HG03432 (cell line): ENCODE results near the gene HBM.
"Not testable (repeated sequence)": the region's sequence is repeated elsewhere in the genome, so short reads cannot be mapped to it uniquely, and the experiment has no call there.

Source experiments
- ATAC-seq: cut with Tn5 transposase; IDR thresholded peaks from one replicate; pipeline ENCODE4 v1.9.1; 2021; ENCODE audit warnings: mild to moderate bottlenecking, moderate library complexity; ENCODE audit not compliant: unreplicated experiment

The HBM gene

DNA sequence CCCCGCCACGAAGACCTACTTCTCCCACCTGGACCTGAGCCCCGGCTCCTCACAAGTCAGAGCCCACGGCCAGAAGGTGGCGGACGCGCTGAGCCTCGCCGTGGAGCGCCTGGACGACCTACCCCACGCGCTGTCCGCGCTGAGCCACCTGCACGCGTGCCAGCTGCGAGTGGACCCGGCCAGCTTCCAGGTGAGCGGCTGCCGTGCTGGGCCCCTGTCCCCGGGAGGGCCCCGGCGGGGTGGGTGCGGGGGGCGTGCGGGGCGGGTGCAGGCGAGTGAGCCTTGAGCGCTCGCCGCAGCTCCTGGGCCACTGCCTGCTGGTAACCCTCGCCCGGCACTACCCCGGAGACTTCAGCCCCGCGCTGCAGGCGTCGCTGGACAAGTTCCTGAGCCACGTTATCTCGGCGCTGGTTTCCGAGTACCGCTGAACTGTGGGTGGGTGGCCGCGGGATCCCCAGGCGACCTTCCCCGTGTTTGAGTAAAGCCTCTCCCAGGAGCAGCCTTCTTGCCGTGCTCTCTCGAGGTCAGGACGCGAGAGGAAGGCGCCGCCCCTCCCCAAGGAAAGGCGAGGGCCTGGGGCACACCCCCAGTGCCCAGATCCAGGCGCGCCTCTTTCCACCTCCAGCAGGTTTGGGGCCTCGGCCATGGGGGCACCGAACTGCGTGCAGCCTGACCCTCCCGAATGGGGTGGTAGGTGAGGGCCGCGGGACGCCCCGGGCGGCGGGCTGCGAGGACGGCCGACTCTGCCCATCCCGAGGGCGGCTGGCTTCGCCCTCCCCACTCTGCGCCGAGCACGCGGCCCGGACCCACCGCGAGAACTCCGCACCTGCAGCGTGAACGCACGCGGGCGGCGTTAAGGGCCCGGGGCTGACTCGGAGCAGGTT, 15.1 kb downstream of the HBM start:
- ATAC-seq, result peak; percentile 59

DNA sequence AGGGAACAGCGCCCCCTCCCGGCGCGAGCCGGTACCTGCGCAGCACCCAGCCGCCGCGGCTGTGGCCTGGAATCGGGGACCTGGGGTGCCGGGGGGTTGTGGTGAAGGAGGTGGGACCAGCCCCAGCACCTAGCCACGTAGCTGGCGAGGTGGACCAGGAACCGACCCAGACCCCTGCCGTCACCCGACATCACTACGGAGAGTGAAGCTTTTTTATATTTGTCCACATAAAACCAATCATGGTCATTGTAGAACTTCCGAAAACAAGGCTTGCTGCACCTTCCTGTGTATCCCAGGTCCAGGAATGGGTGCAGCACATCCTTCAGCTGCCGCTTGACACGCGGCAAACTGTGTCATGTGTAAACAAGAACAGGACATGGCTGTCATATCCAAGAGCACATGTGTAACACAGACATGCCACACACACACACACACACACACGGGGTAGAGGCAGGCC, 15.8 kb downstream of the HBM start:
- ATAC-seq, result no peak

DNA sequence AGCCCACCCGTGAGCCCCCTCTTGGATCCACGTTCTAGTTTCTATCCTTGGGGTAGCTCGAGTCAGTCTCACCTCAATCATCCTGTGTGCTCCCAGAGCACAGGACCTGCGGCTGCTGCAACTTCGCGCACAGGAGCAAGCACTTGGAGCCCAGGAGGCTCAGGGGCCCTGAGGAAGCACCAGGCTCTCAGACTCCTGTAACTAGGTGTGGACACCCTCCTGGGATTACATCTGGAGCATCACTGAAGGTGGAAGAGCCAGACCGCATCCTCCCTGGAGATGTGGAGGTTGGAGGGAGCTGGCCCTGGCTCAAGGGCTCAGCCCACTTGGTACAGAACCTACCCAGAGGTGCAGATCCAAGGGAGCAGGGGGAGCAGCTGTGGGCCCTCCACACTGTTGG, 17.2 kb downstream of the HBM start:
- ATAC-seq, result no peak

GRCh38 chr16:185213-185612, 19.4 kb downstream of the HBM start:
- no peak for ATAC-seq

DNA sequence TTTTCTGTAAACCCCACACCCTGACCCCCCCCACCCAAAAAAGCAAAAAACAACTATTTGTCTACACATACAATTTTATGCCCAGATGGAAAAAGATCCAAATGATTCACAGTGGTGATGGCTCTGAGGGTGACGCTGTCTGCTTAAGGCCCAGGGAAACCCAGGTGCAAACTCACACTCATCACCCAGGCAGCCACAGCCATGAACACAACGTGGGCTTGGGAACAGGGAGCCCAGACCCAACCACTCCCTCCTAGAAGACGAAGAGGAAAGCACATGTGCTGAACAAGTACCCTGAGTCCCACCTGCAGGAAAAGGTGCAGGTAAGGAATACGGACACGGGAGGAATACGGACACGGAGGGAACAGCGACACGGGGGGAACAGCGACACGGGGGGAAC, 19.9 kb downstream of the HBM start:
- ATAC-seq, result no peak

GRCh38 chr16:187330-187729, 21.6 kb downstream of the HBM start:
- ATAC-seq, result no peak

- no peak for ATAC-seq
Measured at GRCh38 chr16:188674-189073, 22.9 kb downstream of the HBM start.

GRCh38 chr16:189604-190186, 23.9 kb downstream of the HBM start:
- ATAC-seq, result no peak

GRCh38 chr16:191831-192230, 26.1 kb downstream of the HBM start:
- no peak for ATAC-seq

DNA sequence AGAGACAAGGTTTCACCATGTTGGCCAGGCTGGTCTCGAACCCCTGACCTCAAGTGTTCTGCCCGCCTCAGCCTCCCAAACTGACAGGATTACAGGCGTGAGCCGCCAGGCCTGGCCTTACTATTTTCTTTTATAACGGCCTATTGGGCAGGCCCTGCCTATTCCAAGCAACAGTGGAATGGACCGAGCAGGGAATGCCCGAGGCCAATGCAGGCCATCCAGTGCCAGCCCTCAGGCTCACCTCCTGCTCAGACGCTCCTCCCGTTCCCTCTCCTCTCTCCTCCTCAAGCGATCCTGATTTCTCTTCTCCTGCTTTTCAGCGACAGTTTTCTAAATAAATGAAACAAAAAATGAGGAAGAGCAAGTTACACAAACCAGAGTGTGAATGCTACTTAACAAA, 26.9 kb downstream of the HBM start:
- ATAC-seq, result no peak

DNA sequence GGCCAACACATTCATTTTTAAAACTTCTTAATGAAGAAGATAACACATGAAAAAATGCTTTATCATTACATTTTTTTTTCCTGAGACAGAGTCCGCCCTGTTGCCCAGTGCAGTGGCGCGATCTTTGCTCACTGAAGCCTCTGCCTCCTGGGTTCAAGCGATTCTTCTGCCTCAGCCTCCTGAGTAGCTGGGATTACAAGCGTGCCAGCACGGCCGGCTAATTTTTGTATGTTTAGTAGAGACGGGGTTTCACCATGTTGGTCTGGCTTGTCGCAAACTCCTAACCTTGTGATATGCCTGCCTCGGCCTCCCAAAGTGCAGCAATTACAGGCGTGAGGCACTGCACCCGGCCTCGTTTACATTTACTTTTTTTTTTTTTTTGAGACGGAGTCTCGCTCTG, 27.7 kb downstream of the HBM start:
- ATAC-seq, result no peak

GRCh38 chr16:194516-194915, 28.7 kb downstream of the HBM start:
- ATAC-seq, result no peak

GRCh38 chr16:200388-200787, 34.6 kb downstream of the HBM start:
- no peak for ATAC-seq

- no peak for ATAC-seq
Measured at GRCh38 chr16:203246-203645, 37.5 kb downstream of the HBM start.

GRCh38 chr16:204046-204445, 38.3 kb downstream of the HBM start:
- not testable (repeated sequence) for ATAC-seq

- not testable (repeated sequence) for ATAC-seq
Measured at GRCh38 chr16:209359-209758, 43.6 kb downstream of the HBM start.

GRCh38 chr16:211631-212180, 45.9 kb downstream of the HBM start:
- not testable (repeated sequence) for ATAC-seq

DNA sequence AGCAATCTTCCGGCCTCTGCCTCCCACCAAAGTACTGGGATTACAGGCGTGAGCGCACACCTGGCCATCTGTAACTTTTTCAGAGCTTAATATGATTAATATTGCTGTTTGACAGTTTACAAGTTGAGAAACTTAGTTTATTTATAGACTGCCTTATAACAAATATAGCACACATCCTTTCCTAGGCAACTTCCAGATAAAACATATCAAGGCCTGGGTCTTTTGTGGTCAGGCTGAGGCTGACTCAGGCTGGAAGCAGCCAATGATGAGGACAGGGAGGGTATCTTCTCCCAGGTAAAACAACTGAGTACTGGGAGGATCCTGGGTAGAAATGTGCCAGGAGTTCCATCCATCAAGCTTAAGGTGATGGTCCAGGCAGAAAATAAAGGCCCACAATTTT, 47.2 kb downstream of the HBM start:
- no peak for ATAC-seq
